Effector CD4-positive, alpha-beta T cell (primary cell): Measurements from ENCODE around the gene SERPINH1.

Source experiments
- DNase-seq: peaks from one replicate; pipeline ENCODE4 v3.0.0-alpha.2; 2020

SERPINH1 gene

DNA sequence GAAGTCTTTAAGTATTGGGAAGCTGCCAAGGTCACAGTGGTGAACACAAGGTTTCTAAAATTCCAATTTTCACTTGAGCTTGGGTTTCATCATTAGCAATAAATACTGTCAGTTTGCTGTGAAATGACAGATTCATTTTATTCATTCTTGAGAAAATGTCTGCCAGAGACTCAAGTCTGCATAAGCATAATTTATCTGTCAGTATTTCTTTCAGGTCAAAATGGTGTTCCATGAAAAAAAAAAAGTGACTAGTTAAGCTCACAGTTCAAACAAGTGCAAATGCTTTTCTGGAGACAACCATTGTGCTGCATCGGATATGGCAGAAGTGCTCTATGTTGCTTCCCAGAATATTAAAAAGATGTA lies 28.2 kb upstream of the SERPINH1 start:
- DNase-seq: no peak

GRCh38 chr11:75534259-75535069 lies 27.6 kb upstream of the SERPINH1 start:
- no peak for DNase-seq

DNA sequence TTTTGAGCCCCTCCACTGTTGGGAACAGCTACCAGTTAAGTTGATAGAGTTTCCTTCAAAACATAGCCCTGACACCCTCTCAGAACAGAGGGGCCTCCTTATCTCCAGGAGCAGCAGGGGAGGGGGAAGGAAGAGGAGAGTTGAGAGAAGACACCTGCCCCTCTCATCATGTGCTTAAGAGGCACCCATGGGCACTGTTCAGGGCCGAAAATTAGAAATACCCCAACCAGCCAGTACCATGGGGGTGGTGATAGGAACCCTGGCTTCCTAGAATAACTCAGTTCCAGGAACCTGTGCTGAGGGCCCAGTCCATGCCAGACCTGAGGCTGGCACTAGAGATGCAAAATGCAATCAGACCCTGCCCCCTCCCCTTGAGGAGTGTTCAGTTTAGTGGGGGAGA lies 27.0 kb upstream of the SERPINH1 start:
- DNase-seq: no peak

DNA sequence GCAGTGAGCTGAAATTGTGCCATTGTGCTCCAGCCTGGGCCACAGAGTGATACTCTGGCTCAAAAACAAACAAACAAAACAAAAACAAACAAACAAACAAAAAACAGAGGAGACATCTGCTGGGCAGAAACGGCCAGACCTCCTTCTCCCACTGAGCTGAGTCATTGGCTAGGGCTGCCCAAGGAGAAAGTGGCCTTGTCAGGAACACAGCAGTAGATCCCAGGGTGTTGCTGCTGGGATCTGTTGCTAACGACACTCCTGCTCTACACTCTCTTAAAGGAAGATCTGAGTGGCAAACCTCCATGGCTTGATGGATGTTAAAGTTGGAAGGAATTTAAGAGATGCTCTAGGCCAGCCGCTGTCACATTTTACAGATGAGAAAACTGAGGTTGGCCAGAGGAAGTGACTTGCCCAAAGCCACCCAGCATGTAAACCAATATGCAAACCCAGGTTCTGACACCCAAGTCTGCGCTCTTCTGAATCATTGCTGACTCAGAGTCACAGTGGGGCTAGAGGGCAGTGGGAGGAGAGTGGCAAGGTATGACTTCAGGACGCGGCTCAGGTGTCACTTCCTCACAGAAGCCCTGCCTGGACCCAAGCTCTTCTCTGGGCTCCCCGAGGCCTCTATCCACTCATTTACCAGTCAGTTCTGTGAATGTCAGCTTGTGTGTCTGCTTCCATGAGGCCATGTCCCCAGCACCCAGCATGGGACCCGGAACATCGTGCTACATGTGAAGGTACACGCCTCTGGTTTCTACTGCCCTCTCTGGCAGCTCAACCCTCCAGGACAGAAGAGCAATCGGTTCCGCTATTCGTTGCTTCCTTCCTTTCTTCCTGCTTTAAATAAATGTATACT lies 25.0 kb upstream of the SERPINH1 start:
- no peak for DNase-seq

GRCh38 chr11:75537740-75538139 lies 24.3 kb upstream of the SERPINH1 start:
- DNase-seq: no peak

DNA sequence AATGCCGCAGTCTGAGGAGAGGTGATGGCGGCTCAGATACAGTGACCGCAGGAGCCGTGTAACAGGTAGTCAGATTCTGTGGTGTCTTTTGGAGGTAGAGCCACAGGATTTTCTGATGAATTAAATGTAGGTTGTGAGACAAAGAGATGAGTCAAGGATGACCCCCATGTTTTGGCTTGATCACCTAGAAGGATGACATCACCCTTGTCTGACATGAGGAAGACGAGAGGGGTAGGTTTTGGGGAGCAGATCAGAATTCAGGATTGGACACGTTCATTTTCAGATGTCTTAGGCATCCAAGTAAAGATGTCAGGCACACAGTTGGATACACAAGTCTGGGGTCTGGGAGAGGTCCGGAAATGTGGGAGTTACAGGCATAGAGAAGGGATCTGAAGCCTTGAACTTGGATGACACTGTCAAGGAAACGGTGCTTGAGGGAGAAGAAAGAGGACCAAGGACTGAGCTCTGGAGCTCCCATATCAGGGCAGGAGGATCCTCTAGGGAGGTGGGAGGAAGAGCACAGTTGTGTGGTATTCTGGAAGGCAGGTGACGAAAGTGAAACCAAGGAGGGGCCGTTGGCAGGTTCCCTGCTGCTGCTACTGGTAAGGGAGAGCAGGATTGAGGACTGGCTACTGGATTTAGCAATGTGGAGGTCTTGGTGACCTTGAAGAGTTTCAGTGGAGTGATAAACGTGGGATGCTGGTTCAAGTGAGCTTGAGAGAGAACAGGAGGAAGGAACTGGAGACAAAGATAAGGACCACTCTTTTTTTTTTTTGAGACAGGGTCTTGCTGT lies 23.7 kb upstream of the SERPINH1 start:
- DNase-seq: no peak

DNA sequence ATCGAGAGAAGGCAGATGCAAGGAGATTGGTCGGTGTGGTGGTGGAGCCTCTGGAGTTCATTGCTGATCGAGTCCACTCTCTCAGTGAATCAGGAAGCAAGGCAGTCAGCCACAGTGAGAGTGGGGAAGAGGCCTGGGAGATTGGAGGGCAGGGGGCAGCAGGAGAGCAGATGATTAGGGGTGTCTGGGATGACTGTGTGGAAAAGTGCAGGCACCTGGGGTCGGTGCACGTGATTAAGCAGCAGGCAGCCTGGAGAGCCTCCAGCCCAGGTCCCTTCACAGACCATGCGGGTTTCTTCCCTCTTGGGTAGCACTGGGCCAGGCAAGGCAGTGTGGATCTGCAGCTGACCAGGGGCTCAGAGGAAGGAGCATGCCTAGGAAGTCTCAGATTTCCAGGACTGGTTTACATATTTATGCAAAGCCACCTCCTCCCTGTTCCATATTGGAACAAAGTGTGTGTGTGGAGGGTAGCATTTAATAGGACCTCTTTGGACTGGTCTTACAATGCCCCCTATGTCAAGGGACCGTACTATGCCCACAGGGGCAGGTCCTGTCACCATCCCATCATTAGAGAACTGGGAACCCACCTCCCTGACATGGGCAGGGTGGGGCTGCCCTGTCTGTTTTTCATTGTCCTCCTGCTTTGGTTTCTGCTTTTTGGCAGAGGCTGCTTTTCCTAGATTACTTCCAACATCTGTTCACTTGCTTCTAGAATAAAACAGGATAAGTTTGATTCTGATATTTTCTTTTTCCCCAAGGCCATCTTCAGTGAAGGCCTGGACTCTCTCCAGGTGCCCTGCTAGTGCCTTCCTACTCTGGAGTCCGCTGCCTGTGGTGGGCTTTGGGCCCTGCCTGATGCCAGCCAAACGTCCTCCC lies 22.4 kb upstream of the SERPINH1 start:
- DNase-seq: no peak

GRCh38 chr11:75541193-75542087 lies 20.6 kb upstream of the SERPINH1 start:
- DNase-seq: no peak

DNA sequence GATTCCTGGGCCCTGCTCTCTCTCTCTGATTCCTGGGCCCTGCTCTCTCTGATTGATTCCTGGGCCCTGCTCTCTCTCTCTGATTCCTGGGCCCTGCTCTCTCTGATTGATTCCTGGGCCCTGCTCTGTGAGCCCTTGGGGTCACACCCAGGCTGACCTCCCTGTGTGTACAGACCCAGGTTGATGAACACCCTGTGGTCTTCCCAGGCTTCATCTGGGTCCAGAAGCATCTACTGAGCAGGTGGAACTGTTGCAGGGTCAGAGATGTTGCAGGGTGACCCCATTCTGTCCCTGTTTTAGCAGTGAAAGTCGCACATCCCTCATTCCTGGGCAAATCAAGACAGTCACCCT lies 20.0 kb upstream of the SERPINH1 start:
- DNase-seq: no peak

- DNase-seq: no peak
Observed at GRCh38 chr11:75543806-75544205, 18.2 kb upstream of the SERPINH1 start.

- no peak for DNase-seq
Observed at GRCh38 chr11:75547177-75547576, 14.9 kb upstream of the SERPINH1 start.

DNA sequence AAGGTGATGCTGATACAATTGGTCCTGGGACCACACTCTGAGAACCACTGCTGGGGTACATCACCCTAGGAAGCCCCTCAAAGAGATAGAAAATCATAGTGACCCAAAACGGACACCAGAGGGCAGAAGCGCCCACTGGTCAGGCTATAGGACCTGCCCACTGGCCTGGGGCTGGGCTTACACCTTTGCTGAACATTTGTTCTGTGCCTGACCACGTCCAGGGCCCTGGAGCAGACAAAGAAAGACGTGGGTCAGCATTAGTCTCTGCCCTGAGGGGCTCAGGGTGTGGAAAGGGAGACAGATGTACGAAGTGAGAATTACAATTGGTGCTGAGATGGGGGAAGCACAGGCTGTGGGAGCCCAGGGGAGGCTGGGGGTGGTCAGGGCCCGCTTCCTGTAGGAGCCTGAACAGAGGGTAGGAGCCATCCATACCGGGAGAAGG lies 14.4 kb upstream of the SERPINH1 start:
- no peak for DNase-seq

DNA sequence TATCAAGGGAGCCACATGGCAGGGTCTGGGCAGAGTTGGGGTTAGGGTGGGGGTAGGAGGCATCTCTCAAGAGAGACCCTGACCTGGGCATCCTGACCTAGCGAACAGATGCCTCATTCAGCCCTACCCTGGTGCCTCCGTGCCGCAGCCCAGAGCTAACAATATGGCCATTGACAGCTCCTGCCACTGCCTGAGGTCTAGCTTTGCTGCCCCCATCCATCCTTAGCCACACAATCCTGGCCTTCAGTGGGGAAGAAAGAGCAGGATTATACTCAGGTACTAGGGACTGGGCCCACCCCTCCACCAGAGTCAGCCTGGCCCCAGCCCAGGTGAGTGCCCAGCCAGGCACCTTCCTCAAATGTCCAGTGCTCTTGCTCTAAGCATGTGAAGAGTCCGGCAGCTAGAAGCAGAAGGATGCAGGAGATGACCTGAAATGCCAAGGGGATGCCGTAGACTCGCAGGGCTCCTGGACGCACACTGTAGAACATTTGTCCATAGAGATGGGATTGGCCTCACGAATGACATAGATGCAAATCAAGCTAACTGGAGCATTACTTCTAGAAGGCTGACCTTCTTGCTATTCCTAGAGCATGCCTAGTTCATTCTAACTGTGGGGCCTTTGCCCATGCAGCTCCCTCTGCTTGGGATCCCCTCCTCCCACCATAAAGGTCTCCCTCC lies 13.3 kb upstream of the SERPINH1 start:
- no peak for DNase-seq

GRCh38 chr11:75549370-75549958 lies 12.6 kb upstream of the SERPINH1 start:
- no peak for DNase-seq

DNA sequence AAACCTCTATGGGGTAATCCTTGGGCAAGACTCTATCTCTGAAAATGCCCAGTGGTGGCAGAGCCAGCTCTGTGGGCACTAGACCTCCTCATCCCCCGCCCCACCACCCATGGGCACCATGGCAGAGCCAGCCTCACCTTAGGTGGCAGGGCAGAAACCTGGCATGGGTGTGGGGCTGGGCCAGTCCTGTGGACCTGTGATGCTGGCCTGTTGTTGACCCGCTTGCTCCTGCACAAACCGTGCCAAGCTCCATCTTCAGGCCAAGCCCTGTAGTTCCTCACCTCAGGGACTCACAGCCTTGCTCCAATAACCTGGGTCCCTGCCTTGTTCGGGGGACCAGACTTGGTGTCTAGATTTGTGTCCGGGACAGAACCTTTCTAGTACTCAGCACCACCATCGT lies 8.9 kb upstream of the SERPINH1 start:
- DNase-seq: no peak

DNA sequence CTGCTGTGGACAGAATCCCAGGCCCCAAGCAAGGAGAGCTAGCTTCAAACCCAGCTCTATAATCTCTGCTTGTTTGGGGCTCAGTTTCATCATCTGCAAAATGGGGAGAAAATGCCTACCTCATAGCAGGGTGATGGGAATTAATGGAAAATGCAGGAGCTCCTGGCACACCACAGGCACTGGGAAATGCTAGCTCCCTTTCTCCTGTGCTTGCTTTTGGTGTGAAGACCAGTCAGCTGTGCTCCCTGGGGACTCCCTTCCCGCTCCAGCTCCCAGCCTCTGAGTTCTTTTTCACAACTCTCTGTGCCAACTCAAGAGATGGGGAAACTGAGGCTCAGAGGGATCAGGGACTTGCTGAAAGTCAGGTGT lies 8.2 kb upstream of the SERPINH1 start:
- no peak for DNase-seq

DNA sequence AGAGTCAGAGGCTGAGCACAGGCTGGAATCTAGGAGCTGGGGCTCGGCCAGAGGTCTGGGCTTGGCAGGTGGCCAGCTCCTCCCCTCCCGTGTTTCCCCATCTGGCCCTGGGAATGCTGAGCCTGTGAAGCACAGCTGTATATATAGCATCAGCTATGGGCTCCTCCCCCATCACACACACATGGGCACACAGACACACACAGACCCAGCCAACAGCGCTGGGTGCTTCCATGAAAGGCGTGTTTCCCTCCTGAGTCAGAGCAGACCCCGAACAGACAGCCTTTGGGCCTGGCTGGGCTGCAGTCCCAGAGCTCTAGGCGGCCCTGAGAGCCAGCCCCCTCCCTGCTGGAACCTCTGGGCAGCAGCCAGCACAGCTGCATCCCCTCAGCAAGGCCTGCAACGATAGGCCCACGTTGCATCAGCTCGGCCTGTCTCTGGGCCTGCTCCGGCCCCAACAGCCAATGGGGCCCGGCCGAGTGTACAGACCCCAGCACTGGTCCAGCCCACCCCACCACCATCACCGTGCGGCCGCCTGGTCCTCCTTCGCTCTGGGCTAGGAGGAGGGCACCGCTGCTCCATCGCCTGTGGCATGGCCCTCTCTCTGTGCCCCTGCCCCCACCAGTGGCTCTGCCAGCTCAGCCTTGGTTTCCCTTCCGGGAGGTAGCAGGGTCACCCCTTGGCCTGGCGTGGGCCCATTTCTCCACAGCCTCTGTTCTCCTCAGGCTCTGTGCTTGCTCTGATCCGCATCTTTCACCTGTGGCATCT lies 7.6 kb upstream of the SERPINH1 start:
- DNase-seq: no peak

GRCh38 chr11:75555079-75555811 lies 6.8 kb upstream of the SERPINH1 start:
- no peak for DNase-seq

DNA sequence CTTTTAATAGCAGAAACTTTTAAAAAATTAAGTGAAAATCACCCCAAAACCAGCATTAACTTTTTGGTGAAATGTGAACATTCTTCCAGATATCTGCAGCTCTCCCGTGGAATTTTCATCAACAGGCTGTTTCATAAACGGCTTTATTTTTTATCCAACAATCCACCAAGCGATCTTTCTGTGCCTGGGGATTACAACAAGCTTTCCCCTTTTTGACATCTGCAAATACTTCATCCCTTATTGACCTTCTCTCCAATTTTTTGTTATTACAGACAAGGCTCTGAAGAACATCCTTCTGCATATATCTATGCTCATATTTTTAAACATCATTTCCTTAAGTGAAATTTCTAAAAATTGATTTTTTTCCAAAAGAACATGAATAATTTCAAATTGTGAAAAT lies 5.8 kb upstream of the SERPINH1 start:
- no peak for DNase-seq
